NCI-H748 (cell line): ENCODE measurements around the gene PTPRN2.

ENCODE experiments used
- DNase-seq: peaks from one replicate; lab custom pipeline; 2025; ENCODE audit not compliant: unreplicated experiment; lab: John Stamatoyannopoulos, UW

Gene PTPRN2

GRCh38 chr7:157865351-157866165 lies 722.1 kb downstream of the PTPRN2 start:
- no peak for DNase-seq

GRCh38 chr7:157864911-157865310 lies 722.7 kb downstream of the PTPRN2 start:
- no peak for DNase-seq

GRCh38 chr7:157863906-157864810 lies 723.5 kb downstream of the PTPRN2 start:
- DNase-seq: no peak

- DNase-seq: no peak
Measured at GRCh38 chr7:157863176-157863575, 724.4 kb downstream of the PTPRN2 start.

GRCh38 chr7:157862731-157863130 lies 724.9 kb downstream of the PTPRN2 start:
- DNase-seq: no peak

- no peak for DNase-seq
Measured at GRCh38 chr7:157861551-157861950, 726.1 kb downstream of the PTPRN2 start.

GRCh38 chr7:157861031-157861491 lies 726.6 kb downstream of the PTPRN2 start:
- no peak for DNase-seq

GRCh38 chr7:157860406-157860805 lies 727.2 kb downstream of the PTPRN2 start:
- no peak for DNase-seq

- no peak for DNase-seq
Measured at GRCh38 chr7:157859915-157860314, 727.7 kb downstream of the PTPRN2 start.

GRCh38 chr7:157857578-157858075 lies 730.0 kb downstream of the PTPRN2 start:
- DNase-seq: no peak

- DNase-seq: no peak
Measured at GRCh38 chr7:157856873-157857577, 730.6 kb downstream of the PTPRN2 start.

- no peak for DNase-seq
Measured at GRCh38 chr7:157855452-157856213, 732.0 kb downstream of the PTPRN2 start.

GRCh38 chr7:157855016-157855415 lies 732.6 kb downstream of the PTPRN2 start:
- no peak for DNase-seq

- no peak for DNase-seq
Measured at GRCh38 chr7:157854066-157854891, 733.3 kb downstream of the PTPRN2 start.

GRCh38 chr7:157853789-157854065 lies 733.9 kb downstream of the PTPRN2 start:
- DNase-seq: no peak

- DNase-seq: no peak
Measured at GRCh38 chr7:157853076-157853788, 734.4 kb downstream of the PTPRN2 start.

GRCh38 chr7:157851501-157852067 lies 736.0 kb downstream of the PTPRN2 start:
- DNase-seq: peak; percentile 91
